Measurements from ENCODE around the gene FHL2. TPM values are rescaled to one million over a fixed set of nuclear protein-coding genes. Genes with fewer than 3 reads are reported as not detected.

The FHL2 gene
- total and polyA plus RNA-seq, 2 of the 13 experiments (the other 11 are each of a cell fraction or from before 2014, with no cell fraction given) = 1.9 to 74.8 TPM

- H3K27ac ChIP-seq (ENCODE audit: extremely low read length, insufficient read depth, low read length) = peak overlapping the region; percentile 58
- peaks cover 76% of the 10 kb centered on the region for H3K4me1 ChIP-seq (ENCODE audit: insufficient read depth, low read length)
- peak; percentile 94 for DNase-seq (ENCODE audit: low spot score)
- no peaks in the 10 kb centered on the region for H4K20me1 ChIP-seq (ENCODE audit: insufficient read depth, low read length)
- BruUV-seq (replicated peaks) = no TSS peak
- POLR2A ChIA-PET = interaction anchor here (1.0 kb wide), 1 partner anchor 9 kb away, joined by 5 read pairs; no protein-coding TSS in a partner anchor
- H3K9ac ChIP-seq (ENCODE audit: insufficient read depth, low read depth, low read length) = 0 out of 2 replicates have a peak overlapping the region, but pooled peaks have one; percentile 1
- H3K36me3 ChIP-seq (replicated peaks in 1 of 2; ENCODE audit: control insufficient read depth in 1 of 2, insufficient read depth in 2 of 2, low read length in 2 of 2) = peaks cover 0 to 3% of the 10 kb centered on the region in 2 experiments; a peak in 2 of 5 replicates
- FAIRE-seq = peak; percentile 42
- ATAC-seq = peak; percentile 26; the same call in 1 of the 3 replicates
- no peaks in the 10 kb centered on the region for H3K9me3 ChIP-seq (ENCODE audit: low read length)
- intact Hi-C loops (cut with micrococcal nuclease; ENCODE audit: unreplicated experiment) (no loop called here), in situ Hi-C loops (cut with HindIII; ENCODE audit: extremely low pct_ligation_motif_present, low pct_unique_long_range_greater_than_20kb) (no loop called here)
- WGBS (ENCODE audit: low lambda C conversion rate) = 66% methylated on average over 12 of the region's 12 CpGs
- peaks cover 0 to 6% of the 10 kb centered on the region in 2 experiments; a peak in 2 of 5 replicates for H3K27me3 ChIP-seq (ENCODE audit: control insufficient read depth in 1 of 2, insufficient read depth in 2 of 2, low read length in 2 of 2)
- peak overlapping the region; percentile 49 for H3K4me2 ChIP-seq (ENCODE audit: low read depth, low read length)
- CTCF ChIA-PET (ENCODE audit: low intra/inter-chr PET ratio, low total read pairs) = no interaction called here
- H3K4me3 ChIP-seq (replicated peaks in 1 of 3; ENCODE audit: insufficient read depth in 1 of 3, low read depth in 2 of 3, low read length in 3 of 3) = peak overlapping the region in 1 of 3 experiments; percentile 0; a peak in 1 of 6 replicates
- peaks cover 31% of the 10 kb centered on the region for H3K79me2 ChIP-seq (ENCODE audit: insufficient read depth, low read length)
- no peak overlapping the region for H2AFZ ChIP-seq (ENCODE audit: low read length)
- TF ChIP-seq RARA (CRISPR knock-in tag; IDR thresholded peaks at IDR 0.05) = peak; percentile 83
- no peak for TF ChIP-seq ZNF235 (CRISPR knock-in tag; IDR thresholded peaks at IDR 0.05; ENCODE audit: borderline replicate concordance)
- peak; percentile 87 for TF ChIP-seq ZNF644 (CRISPR knock-in tag; IDR thresholded peaks at IDR 0.05; ENCODE audit: low read depth)
- peak; percentile 81 for TF ChIP-seq SAP130 (CRISPR knock-in tag; IDR thresholded peaks at IDR 0.05; ENCODE audit: low read depth)
- TF ChIP-seq SMARCE1 (IDR thresholded peaks at IDR 0.05; ENCODE audit: borderline replicate concordance) = no peak
- TF ChIP-seq TRIM24 (CRISPR knock-in tag; IDR thresholded peaks at IDR 0.05) = no peak
- TF ChIP-seq ZNF256 (CRISPR knock-in tag; conservative IDR thresholded peaks at IDR 0.05) = no peak
- 0 out of 2 replicates have a peak, but pooled peaks have one; percentile 34 for TF ChIP-seq SMYD3 (CRISPR knock-in tag; IDR thresholded peaks at IDR 0.05)
- peak; percentile 41; the same call in 1 of the 2 replicates for TF ChIP-seq ZNF331 (CRISPR knock-in tag; IDR thresholded peaks at IDR 0.05)
- no peak for TF ChIP-seq SOX6 (IDR thresholded peaks at IDR 0.05)
- peak; percentile 80 for TF ChIP-seq SOX6 (CRISPR knock-in tag; IDR thresholded peaks at IDR 0.05)
- TF ChIP-seq CHD2 (IDR thresholded peaks at IDR 0.05; ENCODE audit: low read depth, low read length) = no peak
- TF ChIP-seq SIX4 (CRISPR knock-in tag; IDR thresholded peaks at IDR 0.05) = peak; percentile 65; the same call in 1 of the 2 replicates
- TF ChIP-seq ZNF280D (CRISPR knock-in tag; IDR thresholded peaks at IDR 0.05) = peak; percentile 9; the same call in 1 of the 2 replicates
- no peak for TF ChIP-seq ONECUT2 (CRISPR knock-in tag; IDR thresholded peaks at IDR 0.05)
- no peak for TF ChIP-seq ATF7-NPFF (CRISPR knock-in tag; IDR thresholded peaks at IDR 0.05; ENCODE audit: low read depth)
- TF ChIP-seq CREM (IDR thresholded peaks at IDR 0.05) = peak; percentile 49; the same call in 1 of the 2 replicates
- TF ChIP-seq CREM (CRISPR knock-in tag; IDR thresholded peaks at IDR 0.05) = no peak
- peak; percentile 76 for TF ChIP-seq SALL1 (CRISPR knock-in tag; IDR thresholded peaks at IDR 0.05)
- 0 out of 2 replicates have a peak, but pooled peaks have one; percentile 30 for TF ChIP-seq ZFX (CRISPR knock-in tag; IDR thresholded peaks at IDR 0.05; ENCODE audit: low read depth)
- TF ChIP-seq NFRKB (IDR thresholded peaks at IDR 0.05) = no peak
- no peak for TF ChIP-seq ZNF451 (CRISPR knock-in tag; IDR thresholded peaks at IDR 0.05)
Measured at GRCh38 chr2:105394951-105395611, 3.8 kb downstream of the FHL2 start.

All from HepG2 (cell line).